GM19328 (cell line): ENCODE measurements around the gene SERPINE1.
"Not testable (repeated sequence)": the region's sequence is repeated elsewhere in the genome, so short reads cannot be mapped to it uniquely, and the experiment has no call there.

Source experiments
- ATAC-seq: cut with Tn5 transposase; IDR thresholded peaks from one replicate; pipeline ENCODE4 v1.9.1; 2021; ENCODE audit warnings: mild to moderate bottlenecking, moderate library complexity; ENCODE audit not compliant: unreplicated experiment

The SERPINE1 gene

DNA sequence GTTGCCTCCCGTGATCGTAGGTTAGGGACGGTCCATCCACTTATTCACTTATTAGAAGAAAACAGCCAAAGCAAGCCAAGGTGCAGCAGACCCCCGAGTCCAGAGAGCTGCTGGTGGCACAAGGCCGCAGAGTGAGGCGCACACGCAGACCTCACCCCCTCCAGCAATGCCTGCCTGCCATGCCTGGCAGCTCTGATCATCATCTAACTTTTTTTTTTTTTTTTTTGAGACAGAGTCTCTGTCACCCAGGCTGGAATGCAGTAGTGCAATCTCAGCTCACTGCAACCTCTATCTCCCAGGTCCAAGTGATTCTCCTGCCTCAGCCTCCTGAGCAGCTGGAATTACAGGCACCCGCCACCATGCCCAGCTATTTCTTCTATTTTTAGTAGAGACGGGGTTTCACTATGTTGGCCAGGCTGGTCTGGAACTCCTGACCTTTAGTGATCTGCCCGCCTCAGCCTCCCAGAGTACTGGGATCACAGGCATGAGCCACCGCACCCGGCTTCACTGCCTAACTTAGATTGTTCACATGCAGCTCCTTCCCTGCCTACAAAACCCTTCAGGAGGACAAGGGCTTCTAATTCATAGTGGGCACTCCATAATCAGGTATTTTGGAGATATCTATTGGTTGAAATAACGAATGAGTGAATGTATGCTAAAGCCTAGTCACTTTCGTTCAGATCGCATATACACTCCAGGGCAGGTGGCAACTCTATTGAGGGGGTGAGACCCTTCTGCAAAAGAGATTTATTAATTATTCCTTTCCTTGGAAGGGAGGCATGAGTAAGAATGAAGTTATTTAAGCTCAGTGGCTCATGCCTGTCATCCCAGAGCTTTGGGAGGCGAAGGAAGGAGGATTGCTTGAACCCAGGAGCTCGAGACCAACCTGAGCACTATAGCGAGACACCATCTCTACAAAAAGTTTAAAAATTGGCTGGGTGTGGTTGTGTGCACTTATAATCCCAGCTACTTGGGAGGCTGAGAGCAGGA is 25.8 kb upstream of the SERPINE1 start:
- no peak for ATAC-seq

DNA sequence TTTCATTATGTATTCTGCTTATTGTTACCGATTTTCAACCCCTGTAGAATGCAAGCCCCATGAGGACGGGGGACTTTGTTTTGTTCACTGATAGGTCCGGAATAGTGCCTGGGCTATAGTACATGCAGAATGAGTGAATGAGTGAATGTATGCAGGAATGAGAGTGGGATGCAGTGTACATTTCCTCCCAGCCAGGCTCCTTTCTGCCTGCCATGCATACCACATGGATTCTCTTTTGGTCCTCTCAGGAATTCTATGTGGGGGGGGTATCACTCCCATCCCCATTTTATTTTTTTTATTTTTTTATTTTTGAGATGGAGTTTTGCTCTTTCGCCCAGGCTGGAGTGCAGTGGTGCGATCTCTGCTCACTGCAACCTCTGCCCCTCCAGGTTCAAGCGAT is 24.9 kb upstream of the SERPINE1 start:
- ATAC-seq = no peak

GRCh38 chr7:101103701-101104100 is 23.2 kb upstream of the SERPINE1 start:
- not testable (repeated sequence) for ATAC-seq

DNA sequence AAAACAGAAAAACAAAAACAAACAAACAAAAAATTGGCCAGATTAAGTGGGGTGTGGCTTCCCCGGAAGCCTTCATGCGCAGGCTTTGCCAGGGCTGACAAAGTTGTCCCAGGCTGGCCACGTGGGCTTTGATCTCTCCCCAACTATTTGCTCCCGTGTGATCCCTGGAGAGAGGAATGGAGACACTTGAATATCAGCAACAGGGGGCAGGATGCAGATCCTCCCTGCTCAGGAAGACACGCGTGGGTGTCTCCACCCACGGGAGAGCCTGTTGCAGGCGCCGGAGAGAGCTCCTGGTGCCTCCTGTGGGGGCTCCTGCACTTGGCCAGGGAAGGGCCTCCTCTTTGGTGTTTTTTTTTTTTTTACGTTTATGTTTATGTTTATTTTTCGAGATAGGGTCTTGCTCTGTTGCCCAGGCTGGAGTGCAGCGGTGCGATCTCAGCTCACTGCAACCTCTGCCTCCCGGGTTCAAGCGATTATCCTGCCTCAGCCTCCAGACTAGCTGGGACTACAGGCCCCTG is 22.7 kb upstream of the SERPINE1 start:
- no peak for ATAC-seq

DNA sequence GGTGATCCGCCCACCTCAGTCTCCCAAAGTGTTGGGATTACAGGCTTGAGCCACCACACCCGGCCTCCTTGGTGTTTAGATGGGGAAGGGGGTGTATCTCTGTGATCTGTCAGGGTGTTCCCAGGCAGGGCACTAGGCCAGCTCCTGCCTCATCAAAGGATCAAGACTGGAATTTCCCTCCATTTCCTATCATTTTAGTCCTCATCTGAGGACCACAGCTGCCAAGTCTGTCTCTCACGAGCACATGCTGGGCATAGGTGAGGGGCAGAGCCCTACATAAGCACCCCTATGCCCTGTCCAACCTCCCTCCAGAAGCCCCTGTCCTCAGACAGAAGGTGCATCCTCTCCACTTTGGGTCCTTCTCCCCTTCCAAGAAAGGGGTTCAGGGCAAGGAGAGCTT is 22.1 kb upstream of the SERPINE1 start:
- ATAC-seq = no peak

GRCh38 chr7:101105248-101105647 is 21.7 kb upstream of the SERPINE1 start:
- ATAC-seq = not testable (repeated sequence)

DNA sequence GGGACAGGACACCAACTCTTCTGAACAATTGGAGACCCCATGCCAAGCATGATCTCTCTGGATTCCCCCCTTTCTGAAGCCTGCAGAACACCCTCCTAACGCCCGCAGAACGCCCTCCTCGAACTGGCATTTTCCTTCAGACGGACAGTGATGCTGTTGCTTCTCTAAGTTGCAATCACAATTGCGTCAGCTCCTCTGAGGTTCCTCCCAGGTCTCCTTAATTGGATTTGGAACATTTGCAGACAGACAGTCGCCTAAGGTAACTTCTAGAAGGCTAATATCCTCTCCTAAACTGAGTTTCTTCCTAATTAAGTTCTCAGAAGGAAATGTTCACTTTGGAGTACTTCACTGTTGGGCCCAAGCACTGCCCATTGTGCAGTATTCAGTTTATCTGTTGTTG is 20.5 kb upstream of the SERPINE1 start:
- no peak for ATAC-seq

DNA sequence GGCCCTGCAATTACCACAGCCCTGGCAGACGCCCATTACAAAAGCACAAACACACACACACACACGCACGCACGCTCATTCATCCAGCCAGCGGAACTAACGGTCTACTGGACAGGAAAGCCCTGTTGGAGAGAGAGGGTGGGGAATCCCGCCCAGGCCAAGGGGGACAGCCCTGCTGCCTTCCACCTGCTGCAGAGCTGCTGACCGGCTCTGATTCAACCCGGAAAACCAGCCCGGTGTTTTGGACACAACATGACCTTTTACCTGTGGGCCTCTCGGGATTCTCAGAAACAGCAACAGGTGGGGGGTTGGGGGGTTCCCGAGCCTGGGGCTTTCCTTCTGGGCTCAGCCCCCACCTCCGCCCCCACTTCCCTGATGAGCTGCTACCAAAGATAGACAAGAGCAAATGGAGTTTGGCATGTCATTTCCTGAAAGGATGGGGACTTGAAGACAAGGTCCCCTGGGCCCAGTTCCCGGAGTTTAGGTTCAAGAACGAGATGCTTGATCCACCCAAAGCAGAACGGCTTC is 18.5 kb upstream of the SERPINE1 start:
- ATAC-seq = no peak

GRCh38 chr7:101108961-101109360 is 17.9 kb upstream of the SERPINE1 start:
- no peak for ATAC-seq

DNA sequence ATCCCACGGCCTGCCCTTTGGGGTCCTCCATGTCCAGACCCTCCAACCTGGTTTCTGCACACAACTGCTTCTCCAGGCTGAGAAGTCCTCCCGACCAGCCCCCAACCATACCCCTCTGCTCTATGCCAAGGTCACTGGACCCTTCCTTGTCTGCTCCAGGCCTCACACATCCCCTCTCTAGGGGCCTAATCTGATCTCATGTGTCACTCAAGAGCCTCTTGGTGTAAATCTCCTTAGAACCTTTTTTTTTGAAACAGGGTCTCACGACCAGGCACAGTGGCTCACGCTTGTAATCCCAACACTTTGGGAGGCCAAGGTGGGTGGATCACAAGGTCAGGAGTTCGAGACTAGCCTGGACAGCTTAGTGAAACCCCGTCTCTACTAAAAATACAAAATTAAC is 17.5 kb upstream of the SERPINE1 start:
- no peak for ATAC-seq

- no peak for ATAC-seq
Measured at GRCh38 chr7:101111261-101111660, 15.6 kb upstream of the SERPINE1 start.

- no peak for ATAC-seq
Measured at GRCh38 chr7:101112233-101112632, 14.7 kb upstream of the SERPINE1 start.

DNA sequence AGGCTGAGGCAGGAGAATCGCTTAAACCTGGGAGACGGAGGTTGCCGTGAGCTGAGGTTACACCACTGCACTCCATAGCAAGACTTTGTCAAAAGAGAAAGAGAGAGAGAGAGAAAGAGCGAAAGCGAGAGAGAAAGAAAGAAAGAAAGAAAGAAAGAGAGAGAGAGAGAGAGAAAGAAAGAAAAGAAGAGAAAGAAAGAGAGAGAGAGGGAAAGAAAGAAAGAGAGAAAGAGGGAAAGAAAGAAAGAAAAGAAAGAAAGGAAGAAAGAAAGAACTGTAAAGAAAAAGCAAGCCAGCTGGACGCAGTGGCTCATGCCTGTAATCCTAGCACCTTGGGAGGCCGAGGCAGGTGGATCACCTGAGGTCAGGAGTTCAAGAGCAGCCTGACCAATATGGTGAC is 13.8 kb upstream of the SERPINE1 start:
- ATAC-seq = not testable (repeated sequence)

GRCh38 chr7:101113836-101114235 is 13.1 kb upstream of the SERPINE1 start:
- ATAC-seq = no peak

- no peak for ATAC-seq
Measured at GRCh38 chr7:101114492-101114891, 12.4 kb upstream of the SERPINE1 start.

GRCh38 chr7:101115215-101115614 is 11.7 kb upstream of the SERPINE1 start:
- no peak for ATAC-seq

DNA sequence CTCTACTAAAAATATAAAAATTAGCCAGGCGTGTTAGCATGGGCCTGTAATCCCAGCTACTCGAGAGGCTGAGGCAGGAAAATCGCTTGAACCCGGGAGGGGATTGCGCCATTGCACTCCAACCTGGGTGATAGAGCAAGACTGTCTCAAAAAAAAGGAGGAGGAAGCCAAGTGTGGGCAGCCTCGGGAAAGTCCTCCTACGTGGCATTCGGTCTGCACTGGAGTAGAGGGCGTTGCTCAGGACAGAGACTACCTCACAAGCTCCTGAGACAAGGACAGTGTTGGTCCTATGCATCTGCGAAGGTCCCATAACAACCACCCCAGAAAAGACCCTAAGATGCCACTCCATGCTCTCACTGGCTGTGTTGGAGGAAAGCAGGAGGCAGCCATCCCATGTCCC is 10.0 kb upstream of the SERPINE1 start:
- ATAC-seq = no peak

- no peak for ATAC-seq
Measured at GRCh38 chr7:101118856-101119255, 8.0 kb upstream of the SERPINE1 start.

DNA sequence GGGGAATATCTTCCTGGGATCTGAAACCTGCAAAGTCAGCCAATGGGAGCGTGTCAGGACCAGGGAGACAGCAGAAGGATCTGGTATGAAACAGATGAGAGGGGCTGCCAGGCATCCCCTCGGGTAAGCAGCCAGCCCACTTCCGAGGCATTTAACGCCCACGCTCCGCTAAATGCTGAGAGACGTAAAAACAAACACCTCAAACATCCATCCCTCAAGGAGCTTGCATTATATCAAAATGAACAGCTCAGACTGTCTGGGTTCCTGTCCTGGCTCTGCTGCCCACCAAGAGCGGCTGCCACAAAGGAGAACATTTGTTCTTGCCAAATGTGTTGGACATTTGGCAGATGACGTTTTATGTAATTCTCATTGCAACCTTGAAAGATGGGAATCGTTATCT is 7.0 kb upstream of the SERPINE1 start:
- no peak for ATAC-seq

DNA sequence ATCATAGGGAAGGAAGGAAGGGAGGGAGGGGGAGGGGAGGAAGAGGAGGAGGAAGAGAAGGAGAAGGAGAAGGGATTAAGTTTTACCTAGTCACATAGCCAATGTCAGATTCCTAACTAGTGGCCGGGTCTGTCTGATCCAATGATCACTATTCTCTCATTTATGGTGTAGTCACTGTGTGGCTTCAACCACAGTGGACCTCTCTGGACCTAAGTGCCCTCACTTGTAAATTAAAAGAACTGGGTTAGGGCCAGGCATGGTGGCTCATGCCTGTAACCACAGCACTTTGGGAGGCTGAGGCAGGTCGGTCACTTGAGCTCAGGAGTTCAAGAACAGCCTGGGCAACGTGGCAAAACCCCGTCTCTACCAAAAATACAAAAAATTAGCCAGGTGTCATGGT is 6.6 kb upstream of the SERPINE1 start:
- ATAC-seq = no peak

GRCh38 chr7:101121631-101121990 is 5.3 kb upstream of the SERPINE1 start:
- ATAC-seq = not testable (repeated sequence)
